Stimulated activated CD8-positive, alpha-beta memory T cell treated with anti-CD3 and anti-CD28 coated beads, Interleukin-12 subunit alpha, Interleukin-12 subunit beta, amount 100 ng/mL, for 1 hour (primary cell): ENCODE measurements around the gene RNPEP.
"Not testable (repeated sequence)": the region's sequence is repeated elsewhere in the genome, so short reads cannot be mapped to it uniquely, and the experiment has no call there.

Experiments used
- DNase-seq: peaks from one replicate; pipeline ENCODE4 v3.0.0-alpha.2; 2020; ENCODE audit warnings: low read depth

RNPEP gene

DNA sequence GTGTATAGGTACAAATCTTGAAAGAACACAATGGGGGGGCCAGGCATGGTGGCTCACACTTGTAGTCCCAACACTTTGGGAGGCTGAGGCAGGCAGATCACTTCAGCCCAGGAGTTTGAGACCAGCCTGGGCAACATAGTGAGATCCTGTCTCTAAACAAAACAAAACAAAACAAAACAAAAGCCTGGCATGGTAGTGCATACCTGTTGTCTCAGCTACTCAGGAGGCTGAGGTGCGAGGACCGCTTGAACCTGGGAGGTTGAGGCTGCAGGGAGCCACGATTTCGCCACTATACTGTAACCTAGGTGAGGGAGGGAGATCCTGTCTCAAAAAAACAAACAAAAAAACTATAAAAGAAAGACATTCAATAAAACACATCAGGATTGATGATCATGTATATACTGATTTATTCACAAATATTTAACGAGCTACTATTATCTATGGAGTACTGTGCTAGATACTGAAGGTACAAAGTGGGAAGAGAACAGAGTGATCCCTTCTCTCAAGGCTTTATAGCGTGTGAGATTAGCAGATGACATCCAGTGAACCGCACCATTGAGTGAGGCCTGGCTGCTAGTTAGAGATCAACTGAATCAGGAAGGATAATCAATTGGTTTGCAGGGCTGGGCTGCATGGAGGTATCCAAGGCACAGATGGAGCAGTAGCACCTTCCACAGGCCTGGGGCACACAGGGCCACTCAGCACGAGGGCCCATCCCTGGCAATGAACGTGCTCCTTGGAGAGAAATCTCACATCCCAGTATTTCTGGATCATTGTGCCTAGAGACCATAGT is 54.3 kb downstream of the RNPEP start:
- DNase-seq: no peak

DNA sequence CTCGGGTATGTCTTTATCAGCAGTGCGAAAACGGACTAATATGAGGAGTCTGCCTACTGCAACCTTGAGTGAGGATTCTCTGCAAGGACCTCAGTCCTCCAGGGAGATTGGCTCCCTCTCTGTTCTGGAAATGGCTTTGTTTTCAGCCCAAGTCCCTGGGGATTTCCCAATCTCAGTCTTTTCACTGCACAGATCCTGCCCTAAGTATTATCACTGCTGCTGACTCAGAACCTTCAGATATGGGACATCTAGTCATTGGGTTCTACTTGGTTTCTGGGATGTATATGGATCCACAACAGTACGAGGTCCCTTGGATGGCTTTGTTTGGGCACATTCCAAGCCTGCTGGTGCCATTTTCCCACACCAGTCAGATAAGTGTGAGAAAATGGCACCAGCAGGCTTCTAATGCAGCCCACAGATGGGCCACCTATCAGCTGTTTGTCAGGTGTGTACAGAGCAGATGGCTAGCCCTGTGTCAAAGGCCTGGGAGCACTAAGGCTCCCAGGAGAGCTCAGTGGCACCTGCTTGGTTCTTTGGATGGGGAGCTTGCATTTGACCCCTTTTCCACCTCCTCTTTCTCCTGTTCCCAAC is 55.4 kb downstream of the RNPEP start:
- DNase-seq: no peak

GRCh38 chr1:202038688-202039346 is 56.4 kb downstream of the RNPEP start:
- DNase-seq: no peak

GRCh38 chr1:202045705-202046104 is 63.3 kb downstream of the RNPEP start:
- no peak for DNase-seq

- DNase-seq: no peak
Observed at GRCh38 chr1:202046227-202046626, 63.8 kb downstream of the RNPEP start.

DNA sequence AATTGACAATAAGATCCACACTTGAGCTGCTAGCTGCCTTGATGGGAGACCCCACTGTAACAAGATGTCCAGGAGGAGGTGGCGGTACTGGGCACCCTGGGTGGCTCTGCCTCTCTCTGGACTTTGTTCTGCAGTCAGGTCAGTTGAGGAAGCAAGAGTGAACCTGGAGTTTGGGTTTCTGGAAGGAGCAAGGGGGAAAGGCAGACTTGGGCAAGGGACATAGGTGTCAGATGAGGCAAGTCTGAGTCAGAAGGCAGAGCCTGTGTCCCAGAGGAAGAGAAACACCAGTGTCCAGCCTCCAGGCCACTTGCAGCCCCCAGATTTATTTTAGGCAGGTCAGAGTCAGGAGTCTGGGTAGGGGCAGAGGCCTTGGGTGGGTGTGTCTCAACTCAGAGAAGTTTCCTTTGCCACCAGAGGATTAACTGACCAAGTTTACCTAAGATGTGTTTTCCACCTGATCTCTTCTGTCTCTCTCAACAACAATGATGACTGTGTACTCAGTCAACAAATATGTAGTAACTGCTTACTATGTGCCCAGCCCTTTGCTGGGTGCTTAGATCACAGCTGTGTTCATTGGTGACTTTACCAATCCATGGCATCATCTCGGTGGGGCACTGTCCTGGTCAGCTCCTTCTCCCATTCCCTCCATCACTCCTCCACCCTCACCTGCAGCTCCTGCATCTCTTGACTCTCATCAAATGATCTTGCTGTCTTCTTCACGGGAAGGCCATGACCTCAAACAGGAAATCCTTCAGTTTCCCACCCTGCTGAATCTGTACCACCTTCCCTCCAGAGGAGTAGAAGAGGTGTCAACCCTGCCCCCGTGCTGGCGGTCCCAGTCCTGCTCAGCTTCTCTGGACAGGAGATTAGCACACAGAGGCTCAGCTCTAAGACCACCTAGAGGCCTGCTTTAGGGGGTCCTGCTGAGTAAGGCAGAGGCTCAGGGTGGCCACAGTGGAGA is 64.6 kb downstream of the RNPEP start:
- DNase-seq: no peak

GRCh38 chr1:202047977-202048376 is 65.5 kb downstream of the RNPEP start:
- DNase-seq: no peak

- no peak for DNase-seq
Observed at GRCh38 chr1:202049129-202049528, 66.7 kb downstream of the RNPEP start.

DNA sequence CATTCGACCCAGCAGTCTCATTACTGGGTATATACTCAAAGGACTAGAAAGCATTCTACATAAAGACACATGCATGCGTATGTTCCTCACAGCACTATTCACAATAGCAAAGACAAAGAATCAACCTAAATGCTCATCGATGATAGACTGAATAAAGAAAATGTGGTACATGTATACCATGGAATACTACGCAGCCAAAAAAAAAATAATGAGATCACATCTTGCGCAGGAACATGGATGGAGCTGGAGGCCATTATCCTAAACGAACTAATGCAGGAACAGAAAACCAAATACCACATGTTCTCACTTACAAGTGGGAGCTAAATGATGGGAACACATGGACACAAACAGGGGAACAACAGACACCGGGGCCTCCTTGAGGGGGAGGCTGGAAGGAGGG is 71.6 kb downstream of the RNPEP start:
- DNase-seq: no peak

GRCh38 chr1:202054673-202055072 is 72.2 kb downstream of the RNPEP start:
- not testable (repeated sequence) for DNase-seq
